GM18508 (cell line): ENCODE measurements around the gene TFAP2E.

Experiments
- ATAC-seq: cut with Tn5 transposase; IDR thresholded peaks from one replicate; pipeline ENCODE4 v1.9.1; 2021; ENCODE audit warnings: moderate number of reproducible peaks; ENCODE audit not compliant: insufficient read depth, unreplicated experiment

Gene TFAP2E

GRCh38 chr1:35591211-35591610 is 18.1 kb downstream of the TFAP2E start:
- ATAC-seq: no peak

DNA sequence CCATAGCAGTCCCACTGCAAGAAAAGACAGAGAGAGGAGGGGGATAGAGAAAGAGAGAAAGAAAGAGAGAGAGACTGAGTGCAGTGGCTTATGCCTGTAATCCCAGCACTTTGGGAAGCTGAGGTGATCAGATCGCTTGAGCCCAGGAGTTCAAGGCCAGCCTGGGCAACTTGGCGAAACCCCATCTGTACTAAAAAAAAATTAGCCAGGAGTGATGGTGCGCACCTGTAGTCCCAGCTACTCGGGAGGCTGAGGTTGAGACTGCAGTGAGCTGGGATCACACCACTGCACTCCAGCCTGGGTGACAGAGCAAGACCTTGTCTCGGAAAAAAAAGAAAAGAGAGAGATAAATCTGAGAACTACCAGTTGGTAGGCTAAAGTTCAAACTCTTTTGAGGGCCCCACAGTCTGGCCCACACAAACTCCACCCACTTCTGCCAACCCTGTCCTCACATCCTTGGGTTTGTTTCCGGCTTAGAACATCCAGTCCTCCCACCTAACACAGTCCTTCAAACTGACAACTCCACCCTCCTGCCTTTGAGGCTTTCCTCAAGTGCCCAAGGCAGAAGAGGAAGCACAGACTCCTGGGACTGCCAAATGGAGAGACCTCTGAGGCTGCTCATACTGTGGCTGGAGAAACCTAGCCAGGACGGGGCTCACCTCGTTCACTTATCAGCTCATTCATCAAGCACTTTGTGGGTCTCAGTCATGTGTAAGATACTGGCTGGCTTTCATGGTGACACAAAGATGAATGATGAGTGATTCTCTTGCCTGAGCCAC is 20.1 kb downstream of the TFAP2E start:
- no peak for ATAC-seq

GRCh38 chr1:35594005-35594760 is 21.1 kb downstream of the TFAP2E start:
- ATAC-seq: no peak

GRCh38 chr1:35595684-35596083 is 22.6 kb downstream of the TFAP2E start:
- ATAC-seq: no peak

- ATAC-seq: no peak
Observed at GRCh38 chr1:35597870-35598269, 24.8 kb downstream of the TFAP2E start.

- no peak for ATAC-seq
Observed at GRCh38 chr1:35598895-35599294, 25.8 kb downstream of the TFAP2E start.

- no peak for ATAC-seq
Observed at GRCh38 chr1:35599411-35599810, 26.3 kb downstream of the TFAP2E start.

DNA sequence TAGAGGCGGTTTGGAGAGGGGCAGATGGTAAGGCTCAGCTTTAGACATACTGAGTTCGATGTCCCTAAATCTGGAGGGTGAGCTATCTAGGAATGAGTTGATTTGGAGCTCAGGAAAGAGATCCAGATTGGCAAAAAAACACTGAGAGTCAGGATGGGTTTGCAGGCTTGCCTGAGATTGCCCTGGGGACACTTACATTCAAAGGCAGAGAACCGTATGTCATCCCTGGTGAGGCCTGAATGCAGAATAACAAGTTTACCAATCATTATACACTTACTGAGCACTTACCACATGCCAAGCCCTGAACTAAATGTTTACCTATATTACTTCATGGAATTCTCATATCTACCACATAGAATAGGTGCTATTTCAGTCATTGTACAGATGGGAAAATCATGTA is 27.5 kb downstream of the TFAP2E start:
- ATAC-seq: no peak

- ATAC-seq: no peak
Observed at GRCh38 chr1:35603468-35603867, 30.4 kb downstream of the TFAP2E start.

- no peak for ATAC-seq
Observed at GRCh38 chr1:35603941-35604340, 30.8 kb downstream of the TFAP2E start.

GRCh38 chr1:35605071-35605866 is 32.2 kb downstream of the TFAP2E start:
- no peak for ATAC-seq

DNA sequence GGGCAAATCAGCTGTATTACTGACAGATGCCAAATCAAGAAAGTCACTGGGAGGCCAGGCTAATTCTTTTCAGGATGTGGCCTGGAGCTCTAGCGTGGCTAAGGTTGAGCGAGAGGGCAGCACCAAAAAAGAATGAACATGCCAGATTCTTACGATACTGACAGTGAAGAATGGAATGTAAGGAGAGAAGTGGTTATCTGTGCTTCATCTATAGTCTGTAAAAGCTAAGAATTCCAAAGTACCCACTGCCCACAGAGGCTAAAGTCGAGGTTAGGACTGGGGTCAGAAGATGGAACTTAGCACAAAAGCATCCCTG is 32.7 kb downstream of the TFAP2E start:
- no peak for ATAC-seq

- ATAC-seq: no peak
Observed at GRCh38 chr1:35611655-35612054, 38.5 kb downstream of the TFAP2E start.

GRCh38 chr1:35615440-35615839 is 42.3 kb downstream of the TFAP2E start:
- no peak for ATAC-seq

DNA sequence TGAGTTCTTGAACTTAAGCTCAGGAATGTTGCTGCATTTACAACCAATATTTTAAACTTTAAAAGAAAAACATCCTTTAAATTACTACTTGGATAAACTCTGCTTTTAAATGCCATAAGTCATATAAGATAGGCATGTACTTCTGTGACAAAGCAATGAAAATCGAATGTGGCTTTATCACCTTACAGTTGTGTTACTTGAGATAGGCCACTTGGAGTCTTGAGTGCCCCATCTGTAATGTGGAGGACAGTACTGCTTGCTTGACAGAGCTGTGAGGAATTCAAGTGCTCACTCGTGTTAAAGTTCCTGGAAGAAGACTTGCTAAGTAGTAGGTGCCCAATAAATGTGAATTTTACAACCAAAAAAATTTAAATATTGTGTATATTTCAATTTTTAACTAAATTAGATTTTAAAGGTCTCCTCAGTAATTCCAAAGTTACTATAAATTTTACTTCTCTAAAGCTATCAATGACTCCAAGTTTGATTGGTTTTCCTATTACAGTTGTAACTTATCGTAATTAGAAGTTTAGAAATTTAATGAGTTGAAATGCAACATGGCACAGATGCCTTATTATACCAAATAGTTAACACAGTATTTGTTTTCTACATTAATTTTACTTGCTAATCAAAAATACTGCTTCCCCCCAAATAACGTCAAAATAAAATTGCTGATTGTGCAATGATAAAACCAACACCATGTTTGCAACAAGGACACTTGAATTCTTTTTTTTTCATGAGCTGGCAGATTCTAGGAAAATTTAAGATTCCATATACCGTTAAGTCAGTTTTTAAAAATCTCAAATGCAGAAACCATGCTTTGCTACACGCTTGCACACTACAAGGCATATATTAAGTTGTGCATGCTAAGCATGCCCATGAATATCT is 46.4 kb downstream of the TFAP2E start:
- no peak for ATAC-seq

- ATAC-seq: no peak
Observed at GRCh38 chr1:35622510-35623178, 49.5 kb downstream of the TFAP2E start.

GRCh38 chr1:35623832-35624231 is 50.7 kb downstream of the TFAP2E start:
- ATAC-seq: no peak

DNA sequence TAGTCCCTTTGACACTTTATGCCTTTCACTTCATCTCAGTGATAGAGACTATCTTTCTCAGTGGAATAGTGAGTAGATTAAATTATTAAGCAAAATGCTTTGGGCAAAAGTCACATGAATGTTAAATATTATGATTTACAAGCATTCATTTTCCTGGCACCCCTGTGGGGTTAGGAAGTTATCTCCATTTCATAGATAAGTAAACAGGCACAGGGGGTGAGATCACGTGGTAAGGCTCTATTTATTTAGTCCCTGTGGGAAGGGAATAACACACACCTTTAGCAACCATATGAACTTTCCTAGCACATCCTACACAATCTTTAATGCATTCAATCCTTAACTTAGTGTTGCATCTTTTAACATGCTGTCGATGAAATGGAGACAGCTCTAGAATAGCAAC is 55.9 kb downstream of the TFAP2E start:
- no peak for ATAC-seq

DNA sequence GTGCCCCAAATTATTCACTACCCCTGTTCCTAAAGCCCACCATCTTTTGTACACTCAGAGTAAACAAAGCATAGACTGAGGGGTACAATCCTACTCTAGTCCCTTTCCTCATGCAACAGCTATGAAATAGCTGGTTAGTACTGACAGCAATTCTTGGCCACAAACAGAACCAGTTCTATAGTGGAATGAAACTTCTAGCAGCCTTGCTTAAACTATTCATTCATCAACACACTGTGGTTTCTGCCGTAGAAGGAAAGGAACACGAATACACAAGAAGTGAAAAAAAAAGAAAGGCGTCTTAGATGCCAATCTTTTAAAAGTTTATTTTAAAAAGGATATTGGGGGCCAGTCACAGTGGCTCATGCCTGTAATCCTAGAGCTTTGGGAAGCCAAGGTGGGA is 58.3 kb downstream of the TFAP2E start:
- ATAC-seq: no peak

- ATAC-seq: no peak
Observed at GRCh38 chr1:35633547-35633946, 60.4 kb downstream of the TFAP2E start.
